GM18870 (cell line): ENCODE measurements around the gene TADA2A.

Experiments
- ATAC-seq: cut with Tn5 transposase; IDR thresholded peaks from one replicate; pipeline ENCODE4 v1.9.1; 2021; ENCODE audit warnings: moderate library complexity; ENCODE audit not compliant: unreplicated experiment

TADA2A gene

DNA sequence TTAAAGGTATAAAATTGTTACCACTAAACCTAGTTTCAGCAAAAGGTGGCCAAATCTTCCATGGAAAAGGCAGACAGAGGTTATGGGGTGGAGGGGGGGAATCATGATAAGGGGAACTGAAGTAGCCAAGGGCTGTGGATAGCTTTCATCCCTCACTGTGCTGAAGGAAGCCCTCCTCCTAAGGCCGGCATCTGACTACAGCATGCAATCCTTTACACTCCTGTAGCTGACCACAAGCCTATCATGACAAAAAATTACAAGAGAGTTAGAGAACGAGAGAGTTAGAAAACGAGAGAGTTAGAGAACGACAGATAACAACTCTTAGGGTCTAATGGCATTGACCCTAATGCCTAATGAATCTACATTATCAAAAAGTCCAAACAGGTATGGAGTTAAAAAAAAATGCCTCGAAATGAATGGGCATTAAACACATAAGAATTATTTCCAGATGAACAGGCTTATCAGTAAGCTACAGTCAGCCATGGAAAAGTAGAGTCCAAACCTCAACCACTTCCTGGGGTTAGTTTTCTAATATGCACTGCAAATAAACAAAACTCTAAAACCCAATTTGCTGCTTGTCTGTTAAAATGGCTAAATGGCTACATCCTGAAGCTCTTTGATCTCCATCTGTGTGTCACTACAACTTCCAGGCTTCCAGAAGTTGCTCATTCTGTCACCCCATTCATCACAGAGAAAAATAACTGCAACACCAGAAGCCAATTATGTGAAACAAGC, 112.7 kb downstream of the TADA2A start:
- no peak for ATAC-seq

DNA sequence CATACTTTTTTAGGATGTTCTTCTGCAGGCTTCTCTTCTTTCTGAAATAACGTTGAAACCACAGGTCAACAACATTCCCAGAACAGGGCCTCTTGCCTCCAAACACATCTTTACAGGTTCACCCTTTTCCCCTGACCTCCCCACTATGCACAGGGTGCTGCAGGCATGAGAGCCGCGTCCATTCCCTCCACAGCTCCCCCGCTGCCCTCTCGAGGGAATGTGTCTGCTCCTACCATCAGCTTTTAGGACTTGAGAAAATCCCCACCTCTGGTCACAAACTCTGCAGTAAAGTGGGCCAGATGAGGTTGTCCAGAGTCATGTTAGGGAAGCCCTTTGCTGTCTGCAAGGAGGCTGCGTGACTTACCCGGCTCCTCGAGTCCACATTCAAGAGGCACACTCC, 113.5 kb downstream of the TADA2A start:
- ATAC-seq, result no peak

DNA sequence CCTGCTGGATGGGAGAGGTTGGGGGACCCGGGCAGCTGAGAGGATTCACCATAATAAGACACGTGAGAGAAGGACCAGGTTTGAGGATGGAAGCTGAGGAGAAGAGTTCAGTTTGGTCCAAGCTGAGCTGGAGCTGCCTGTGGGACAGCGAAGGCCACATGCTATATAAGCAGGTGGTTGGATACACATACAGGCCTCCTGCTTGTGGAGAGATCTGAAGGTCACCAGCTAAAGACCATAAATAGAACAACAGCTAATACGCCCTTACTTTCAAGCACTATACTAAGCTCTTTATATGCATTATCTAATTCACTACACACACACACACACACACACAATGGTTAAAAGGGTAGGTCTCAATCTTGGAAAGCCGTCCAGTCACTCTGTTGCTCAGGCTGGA, 115.1 kb downstream of the TADA2A start:
- ATAC-seq, result no peak

DNA sequence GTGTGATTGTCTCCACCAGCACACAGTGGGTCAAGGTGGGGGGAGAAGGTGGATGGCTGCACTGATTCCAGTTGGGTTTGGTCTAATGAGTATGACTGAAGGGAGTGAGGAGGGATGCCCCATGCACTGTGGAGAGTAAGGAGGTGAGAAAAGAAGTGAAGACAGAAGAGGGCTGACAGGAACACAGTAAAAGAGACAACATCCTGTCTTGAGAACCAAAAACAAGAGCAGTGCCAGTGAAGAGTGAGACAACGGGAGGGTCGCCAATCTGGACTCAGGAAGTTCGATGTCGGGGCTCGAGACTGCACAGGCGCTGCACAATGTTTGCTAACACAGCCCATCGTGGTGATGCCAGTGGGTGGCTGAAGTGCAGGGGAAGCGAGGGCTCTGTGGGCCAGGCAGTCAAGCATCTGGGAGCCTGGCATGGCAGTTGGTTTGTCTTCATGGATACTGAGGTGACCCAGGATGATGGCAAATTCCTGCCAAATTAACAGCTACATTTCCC, 117.1 kb downstream of the TADA2A start:
- no peak for ATAC-seq

DNA sequence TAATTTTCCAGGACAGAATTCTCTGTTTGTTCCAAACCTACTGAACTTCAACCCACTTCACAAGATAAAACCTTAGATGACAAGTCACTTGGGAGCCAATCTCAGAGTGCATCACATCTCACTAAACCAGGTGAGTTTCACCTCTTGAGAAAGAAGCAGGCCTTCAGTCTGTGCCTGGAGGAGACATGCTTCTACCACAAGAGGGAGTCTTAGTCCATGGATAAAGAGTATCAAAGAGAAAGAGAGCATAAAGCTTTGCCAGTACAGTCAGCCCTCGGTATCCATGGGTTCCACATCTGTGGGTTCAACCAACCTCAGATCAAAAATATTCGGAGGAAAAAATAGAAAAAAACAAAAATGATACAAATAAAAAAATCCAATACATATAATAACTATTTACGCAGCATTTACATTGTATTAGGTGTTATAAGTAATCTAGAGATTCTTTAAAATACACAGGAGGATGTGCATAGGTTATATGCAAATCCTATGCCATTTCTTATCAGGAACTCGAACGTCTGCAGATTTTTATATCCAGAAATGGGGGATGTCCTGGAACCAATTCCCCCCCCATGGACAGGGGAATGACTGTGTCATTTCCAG, 120.7 kb downstream of the TADA2A start:
- ATAC-seq, result no peak
